ENCODE data around the gene RNF114. TPM values are rescaled to one million over a fixed set of nuclear protein-coding genes. Genes with fewer than 3 reads are reported as not detected.
A peak's percentile ranks its signal among the peaks of the same experiment; 100 is the strongest.

Gene RNF114
- total RNA-seq, 1 donor from 2014 or later: 62.7 TPM

DNA sequence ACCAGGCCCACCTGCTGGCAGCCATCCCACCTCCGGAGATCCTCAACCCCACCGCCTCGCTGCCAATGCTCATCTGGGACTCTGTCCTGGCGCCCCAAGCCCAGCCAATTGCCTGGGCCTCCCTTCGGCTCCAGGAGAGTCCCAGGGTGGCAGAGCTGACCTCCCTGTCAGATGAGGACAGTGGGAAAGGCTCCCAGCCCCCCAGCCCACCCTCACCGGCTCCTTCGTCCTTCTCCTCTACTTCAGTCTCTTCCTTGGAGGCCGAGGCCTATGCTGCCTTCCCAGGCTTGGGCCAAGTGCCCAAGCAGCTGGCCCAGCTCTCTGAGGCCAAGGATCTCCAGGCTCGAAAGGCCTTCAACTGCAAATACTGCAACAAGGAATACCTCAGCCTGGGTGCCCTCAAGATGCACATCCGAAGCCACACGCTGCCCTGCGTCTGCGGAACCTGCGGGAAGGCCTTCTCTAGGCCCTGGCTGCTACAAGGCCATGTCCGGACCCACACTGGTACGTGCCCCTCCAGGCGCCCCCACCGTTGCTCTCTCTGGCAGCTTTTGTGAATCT, 47.7 kb downstream of the RNF114 start:
- Histone ChIP-seq H3K36me3 (ENCODE audit: insufficient read depth, low read length) (no peaks in the 10 kb centered on the region), H3K27ac (ENCODE audit: low read depth, low read length) (peak overlapping the region; percentile 5), H2AFZ (ENCODE audit: low read depth, low read length) (no peak overlapping the region), H4K20me1 (ENCODE audit: insufficient read depth, low read length) (peaks cover 41% of the 10 kb centered on the region), H3K4me3 (ENCODE audit: insufficient read depth, low read depth, low read length) (peak overlapping the region; percentile 86), H3K79me2 (ENCODE audit: insufficient read depth, low read length) (peaks cover 50% of the 10 kb centered on the region), H3K9ac (ENCODE audit: low read length) (peak overlapping the region; percentile 97), H3K4me2 (ENCODE audit: low read length) (peak overlapping the region; percentile 99), H3K9me3 (ENCODE audit: insufficient read depth, low read depth, low read length) (no peaks in the 10 kb centered on the region), H3K27me3 (ENCODE audit: insufficient read depth, low read length) (peaks cover 6% of the 10 kb centered on the region), H3K4me1 (ENCODE audit: insufficient read depth, low read length) (peaks cover 53% of the 10 kb centered on the region)
- Mint-ChIP-seq H3K36me3 (ENCODE audit: low read depth, unreplicated experiment) (peaks cover 4% of the 10 kb centered on the region), H3K27me3 (ENCODE audit: low read depth, unreplicated experiment) (peaks cover 16% of the 10 kb centered on the region), H3K27ac (ENCODE audit: unreplicated experiment) (peak overlapping the region; percentile 26), H3K9me3 (ENCODE audit: unreplicated experiment) (no peaks in the 10 kb centered on the region), H3K4me3 (ENCODE audit: unreplicated experiment) (peak overlapping the region; percentile 94), H3K4me1 (ENCODE audit: low read depth, unreplicated experiment) (peaks cover 36% of the 10 kb centered on the region)
- FAIRE-seq (no peak), DNase-seq (ENCODE audit: low read depth) (peak; percentile 25)
- no peak for TF ChIP-seq EZH2 (IDR thresholded peaks at IDR 0.05; ENCODE audit: insufficient read depth, low read length)
- TF ChIP-seq, protein P1, sequence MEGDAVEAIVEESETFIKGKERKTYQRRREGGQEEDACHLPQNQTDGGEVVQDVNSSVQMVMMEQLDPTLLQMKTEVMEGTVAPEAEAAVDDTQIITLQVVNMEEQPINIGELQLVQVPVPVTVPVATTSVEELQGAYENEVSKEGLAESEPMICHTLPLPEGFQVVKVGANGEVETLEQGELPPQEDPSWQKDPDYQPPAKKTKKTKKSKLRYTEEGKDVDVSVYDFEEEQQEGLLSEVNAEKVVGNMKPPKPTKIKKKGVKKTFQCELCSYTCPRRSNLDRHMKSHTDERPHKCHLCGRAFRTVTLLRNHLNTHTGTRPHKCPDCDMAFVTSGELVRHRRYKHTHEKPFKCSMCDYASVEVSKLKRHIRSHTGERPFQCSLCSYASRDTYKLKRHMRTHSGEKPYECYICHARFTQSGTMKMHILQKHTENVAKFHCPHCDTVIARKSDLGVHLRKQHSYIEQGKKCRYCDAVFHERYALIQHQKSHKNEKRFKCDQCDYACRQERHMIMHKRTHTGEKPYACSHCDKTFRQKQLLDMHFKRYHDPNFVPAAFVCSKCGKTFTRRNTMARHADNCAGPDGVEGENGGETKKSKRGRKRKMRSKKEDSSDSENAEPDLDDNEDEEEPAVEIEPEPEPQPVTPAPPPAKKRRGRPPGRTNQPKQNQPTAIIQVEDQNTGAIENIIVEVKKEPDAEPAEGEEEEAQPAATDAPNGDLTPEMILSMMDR (IDR thresholded peaks at IDR 0.05; ENCODE audit: insufficient read depth, low read depth, low read length): no peak

DNA sequence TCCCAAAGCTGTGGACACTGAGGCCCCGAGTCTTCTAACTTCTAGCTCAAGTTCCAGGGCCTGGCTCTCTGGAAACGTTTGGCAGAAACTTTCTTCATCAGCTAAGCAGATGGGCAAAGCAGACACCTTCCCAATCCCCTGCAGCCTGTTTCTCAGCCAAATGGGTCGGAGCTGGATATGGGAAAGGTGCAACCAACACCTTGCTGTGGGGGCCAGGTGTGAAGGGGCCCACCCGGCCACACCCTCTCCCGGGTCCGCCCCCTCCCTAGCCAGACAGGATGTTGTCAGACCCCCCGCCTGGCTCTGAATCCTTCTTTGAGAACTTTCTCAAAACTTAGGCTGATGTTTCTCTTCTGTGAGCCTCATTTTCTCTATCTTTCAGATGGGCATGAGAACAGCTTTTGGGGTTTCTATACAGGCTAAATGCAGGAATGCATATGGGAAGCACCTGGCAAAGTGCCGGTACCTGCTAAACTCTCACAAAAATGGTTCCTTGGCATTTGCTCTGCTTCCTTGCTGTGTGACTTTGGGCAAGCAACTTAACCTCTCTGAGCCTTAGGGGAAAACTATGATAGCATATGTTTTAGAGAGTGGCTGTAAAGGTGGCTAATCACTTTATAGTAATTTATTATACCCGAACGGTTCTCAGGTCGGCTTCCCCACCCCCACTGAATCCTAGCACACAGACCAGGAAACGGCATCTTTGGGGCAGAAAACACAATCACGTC, 48.4 kb downstream of the RNF114 start:
- no peaks in the 10 kb centered on the region for H3K9me3 Mint-ChIP-seq (ENCODE audit: unreplicated experiment)
- DNase-seq (ENCODE audit: low read depth) (no peak), FAIRE-seq (no peak)
- Histone ChIP-seq H3K36me3 (ENCODE audit: insufficient read depth, low read length) (no peaks in the 10 kb centered on the region), H3K9ac (ENCODE audit: low read length) (peak overlapping the region; percentile 97), H3K4me1 (ENCODE audit: insufficient read depth, low read length) (peaks cover 60% of the 10 kb centered on the region), H3K4me2 (ENCODE audit: low read length) (peak overlapping the region; percentile 99), H3K4me3 (ENCODE audit: insufficient read depth, low read depth, low read length) (peak overlapping the region; percentile 86), H3K9me3 (ENCODE audit: insufficient read depth, low read depth, low read length) (no peaks in the 10 kb centered on the region), H4K20me1 (ENCODE audit: insufficient read depth, low read length) (peaks cover 41% of the 10 kb centered on the region), H3K27me3 (ENCODE audit: insufficient read depth, low read length) (peaks cover 6% of the 10 kb centered on the region), H2AFZ (ENCODE audit: low read depth, low read length) (no peak overlapping the region), H3K27ac (ENCODE audit: low read depth, low read length) (no peak overlapping the region), H3K79me2 (ENCODE audit: insufficient read depth, low read length) (peaks cover 50% of the 10 kb centered on the region)
- peaks cover 16% of the 10 kb centered on the region for H3K27me3 Mint-ChIP-seq (ENCODE audit: low read depth, unreplicated experiment)
- H3K36me3 Mint-ChIP-seq (ENCODE audit: low read depth, unreplicated experiment): peaks cover 4% of the 10 kb centered on the region
- peaks cover 42% of the 10 kb centered on the region for H3K4me1 Mint-ChIP-seq (ENCODE audit: low read depth, unreplicated experiment)
- TF ChIP-seq EZH2 (IDR thresholded peaks at IDR 0.05; ENCODE audit: insufficient read depth, low read length): no peak
- TF ChIP-seq, protein P1 (IDR thresholded peaks at IDR 0.05; ENCODE audit: insufficient read depth, low read depth, low read length): no peak
- peak overlapping the region; percentile 94 for H3K4me3 Mint-ChIP-seq (ENCODE audit: unreplicated experiment)
- H3K27ac Mint-ChIP-seq (ENCODE audit: unreplicated experiment): peak overlapping the region; percentile 58

DNA sequence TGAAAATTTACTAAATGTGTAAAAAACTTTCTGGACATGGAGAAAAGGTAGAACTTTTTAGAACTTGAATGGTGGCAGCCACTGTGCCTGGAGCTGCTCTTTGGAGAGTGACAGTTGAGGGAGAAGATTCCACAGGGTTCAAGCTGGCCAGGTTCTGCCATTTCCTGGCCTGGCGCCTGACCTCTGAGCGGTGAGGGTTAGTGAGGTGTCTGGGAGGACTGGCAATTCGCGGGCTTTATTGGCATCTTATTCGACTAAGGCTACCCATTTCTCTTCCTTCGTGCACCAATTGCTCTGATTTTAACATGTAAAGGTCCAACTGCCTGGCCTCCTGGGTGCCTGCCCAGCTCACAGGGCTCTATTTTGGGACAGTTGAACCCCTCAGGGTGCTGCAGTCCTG, 49.0 kb downstream of the RNF114 start:
- Mint-ChIP-seq H3K4me1 (ENCODE audit: low read depth, unreplicated experiment) (peaks cover 46% of the 10 kb centered on the region), H3K9me3 (ENCODE audit: unreplicated experiment) (no peaks in the 10 kb centered on the region), H3K4me3 (ENCODE audit: unreplicated experiment) (peak overlapping the region; percentile 80), H3K27ac (ENCODE audit: unreplicated experiment) (peak overlapping the region; percentile 58), H3K27me3 (ENCODE audit: low read depth, unreplicated experiment) (peaks cover 16% of the 10 kb centered on the region), H3K36me3 (ENCODE audit: low read depth, unreplicated experiment) (peaks cover 4% of the 10 kb centered on the region)
- Histone ChIP-seq H2AFZ (ENCODE audit: low read depth, low read length) (no peak overlapping the region), H4K20me1 (ENCODE audit: insufficient read depth, low read length) (peaks cover 41% of the 10 kb centered on the region), H3K4me2 (ENCODE audit: low read length) (peak overlapping the region; percentile 99), H3K79me2 (ENCODE audit: insufficient read depth, low read length) (peaks cover 50% of the 10 kb centered on the region), H3K27me3 (ENCODE audit: insufficient read depth, low read length) (peaks cover 6% of the 10 kb centered on the region), H3K4me3 (ENCODE audit: insufficient read depth, low read depth, low read length) (peak overlapping the region; percentile 86), H3K9me3 (ENCODE audit: insufficient read depth, low read depth, low read length) (no peaks in the 10 kb centered on the region), H3K9ac (ENCODE audit: low read length) (peak overlapping the region; percentile 97), H3K4me1 (ENCODE audit: insufficient read depth, low read length) (peaks cover 65% of the 10 kb centered on the region), H3K36me3 (ENCODE audit: insufficient read depth, low read length) (no peaks in the 10 kb centered on the region), H3K27ac (ENCODE audit: low read depth, low read length) (no peak overlapping the region)
- no peak for DNase-seq (ENCODE audit: low read depth)
- no peak for TF ChIP-seq EZH2 (IDR thresholded peaks at IDR 0.05; ENCODE audit: insufficient read depth, low read length)
- TF ChIP-seq, protein P1 (IDR thresholded peaks at IDR 0.05; ENCODE audit: insufficient read depth, low read depth, low read length): no peak
- FAIRE-seq: no peak
